Activated naive CD4-positive, alpha-beta T cell treated with anti-CD3 and anti-CD28 coated beads, Interleukin-2, amount 50 U/mL, for 72 hours (primary cell): ENCODE measurements around the gene AHSG. TPM values are rescaled to one million over a fixed set of nuclear protein-coding genes. Genes with fewer than 3 reads are reported as not detected.

Experiments used
- ATAC-seq, 2 donors: fragments of 150-1000 bp; cut with Tn5 transposase; 2 replicates each; pipeline ENCODE4 v1.10.0; 2021; ENCODE audit warnings: mild to moderate bottlenecking in 2 of 2, moderate library complexity in 2 of 2
- DNase-seq, 2 donors: peaks; one replicate each; pipeline ENCODE4 v3.0.0; 2021 to 2022; ENCODE audit warnings: low spot score in 2 of 2
- H3K27ac Mint-ChIP-seq, 2 donors: one replicate each; pipeline ENCODE4 v1.8.0; 2022; ENCODE audit warnings: mild to moderate bottlenecking in 2 of 2, mixed read lengths in 2 of 2
- H3K36me3 Mint-ChIP-seq, 2 donors: one replicate each; pipeline ENCODE4 v1.8.0; 2022; ENCODE audit warnings: mixed read lengths in 2 of 2
- H3K9me3 Mint-ChIP-seq, 2 donors: one replicate each; pipeline ENCODE4 v1.8.0; 2022; ENCODE audit warnings: mixed read lengths in 2 of 2
- total RNA-seq, 2 donors: library from RNA; stranded (reverse); gene quantifications; one replicate each; pipeline ENCODE4 v1.2.3, GENCODE V29; 2022

The AHSG gene
- total RNA-seq, 2 donors from 2014 or later: 0.25 TPM; not detected in 1

DNA sequence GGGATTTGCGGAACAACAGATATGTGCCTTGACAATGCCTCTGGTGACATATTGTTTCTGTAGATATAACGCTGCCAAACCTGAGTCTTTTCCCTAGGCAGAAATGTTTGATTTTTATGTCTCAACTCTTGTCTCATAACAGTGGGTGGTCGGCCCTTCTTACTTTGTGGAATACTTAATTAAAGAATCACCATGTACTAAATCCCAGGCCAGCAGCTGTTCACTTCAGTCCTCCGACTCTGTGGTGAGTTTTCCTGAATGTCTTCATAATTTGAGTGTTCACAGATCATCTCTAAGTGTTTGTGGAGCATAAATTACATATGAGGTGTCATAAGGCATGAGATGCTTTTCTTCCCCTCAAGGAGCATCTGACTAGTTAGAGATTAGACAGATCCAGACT lies 33.2 kb downstream of the AHSG start:
- Mint-ChIP-seq H3K9me3 (no peaks in the 10 kb centered on the region), H3K36me3 (no peaks in the 10 kb centered on the region), H3K27ac (no peak overlapping the region)
- ATAC-seq (no peak), DNase-seq (no peak)

DNA sequence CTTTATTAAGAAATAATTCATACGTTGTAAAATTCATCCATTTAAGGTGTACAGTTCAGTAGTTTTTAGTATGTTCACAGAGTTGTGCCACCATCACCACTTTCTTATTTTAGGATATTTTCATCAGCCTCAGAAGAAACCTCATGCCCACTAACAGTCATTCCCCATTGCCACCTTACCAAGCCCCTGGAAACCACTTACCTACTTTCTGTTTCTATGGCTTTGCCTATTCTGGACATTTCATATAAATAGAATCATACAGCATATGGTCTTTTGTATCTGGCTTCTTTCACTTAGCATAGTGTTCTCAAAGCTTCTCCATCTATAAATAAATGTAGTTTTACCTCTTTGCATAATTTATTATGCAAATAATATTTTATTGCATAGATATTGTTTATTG lies 34.0 kb downstream of the AHSG start:
- no peaks in the 10 kb centered on the region for H3K36me3 Mint-ChIP-seq
- no peak overlapping the region for H3K27ac Mint-ChIP-seq
- no peaks in the 10 kb centered on the region for H3K9me3 Mint-ChIP-seq
- ATAC-seq (no peak), DNase-seq (no peak)

DNA sequence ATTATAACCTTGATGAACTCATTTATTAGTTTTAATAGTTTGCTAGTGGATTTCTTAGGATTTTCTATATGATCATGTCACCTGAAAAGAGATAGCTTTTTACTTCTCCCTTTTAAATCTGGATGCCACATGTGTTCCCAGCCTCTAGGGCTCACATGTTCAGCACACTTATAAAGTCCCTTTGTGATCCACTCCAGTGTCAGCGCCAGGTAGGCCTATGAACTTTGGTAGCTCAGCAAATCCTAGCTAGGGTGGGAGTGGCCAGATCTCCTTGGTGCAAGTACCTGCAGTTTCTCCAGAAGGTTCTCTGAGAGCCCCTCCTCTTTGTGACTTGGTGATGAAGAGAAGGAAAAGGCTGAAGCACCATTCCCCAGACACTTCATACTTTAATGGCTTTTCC lies 36.0 kb downstream of the AHSG start:
- no peak for DNase-seq
- no peaks in the 10 kb centered on the region for H3K36me3 Mint-ChIP-seq
- no peaks in the 10 kb centered on the region for H3K9me3 Mint-ChIP-seq
- H3K27ac Mint-ChIP-seq: no peak overlapping the region
- ATAC-seq: no peak

DNA sequence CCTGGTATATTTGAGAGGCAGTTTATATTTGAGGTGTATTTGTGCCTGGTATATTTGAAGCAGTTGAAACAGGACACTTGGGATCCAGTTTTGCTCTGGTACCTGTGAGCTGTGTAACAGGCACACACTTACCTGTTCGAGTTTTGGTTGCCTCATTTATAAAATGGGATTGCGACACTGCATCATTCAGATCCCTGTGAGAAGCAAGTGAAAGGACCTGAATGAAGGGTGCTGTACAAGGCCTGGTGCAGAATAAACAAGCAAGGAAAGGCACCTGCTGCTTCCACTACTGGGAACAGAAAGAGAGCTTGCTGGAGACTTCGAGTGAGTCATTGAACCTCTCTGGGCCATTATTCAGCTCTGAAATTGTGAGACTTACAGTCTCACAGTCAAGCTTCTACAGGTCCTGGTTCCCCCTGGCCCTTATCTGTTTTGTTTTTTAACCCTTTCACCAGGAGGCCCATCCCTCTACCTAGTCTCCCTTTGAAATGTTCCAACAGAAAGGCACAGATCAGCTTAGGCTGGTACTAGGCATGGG lies 38.9 kb downstream of the AHSG start:
- DNase-seq (no peak), ATAC-seq (no peak)
- no peaks in the 10 kb centered on the region for H3K36me3 Mint-ChIP-seq
- H3K9me3 Mint-ChIP-seq: no peaks in the 10 kb centered on the region
- H3K27ac Mint-ChIP-seq: no peak overlapping the region

DNA sequence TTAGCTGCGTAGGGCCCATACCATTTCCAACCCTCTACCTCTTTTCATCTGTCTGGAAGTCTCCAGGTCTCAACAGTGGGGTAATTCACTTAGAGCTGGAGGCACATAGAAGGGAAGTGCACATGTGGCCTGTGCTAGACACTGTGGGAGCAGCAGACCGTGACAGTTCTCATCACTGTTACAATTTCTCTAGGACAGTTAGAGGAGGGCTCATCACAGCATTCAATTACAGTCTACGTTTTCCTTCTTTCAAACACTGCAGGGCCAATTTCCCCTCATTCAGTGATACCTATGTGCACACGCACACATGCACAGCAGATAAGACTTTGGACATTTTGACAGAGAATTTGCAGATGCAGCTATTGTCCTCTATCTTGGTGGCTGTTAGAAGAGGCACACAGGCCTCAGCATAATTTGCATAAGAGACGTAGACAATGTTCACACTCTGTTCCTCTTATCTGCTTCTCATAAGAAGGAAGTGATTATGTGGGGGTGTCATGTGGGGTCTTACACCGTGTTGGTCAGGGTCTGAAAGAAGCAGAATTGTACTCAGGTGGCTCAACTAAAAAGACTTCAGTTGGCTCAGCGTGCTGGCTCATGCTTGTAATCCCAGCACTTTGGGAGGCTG lies 40.3 kb downstream of the AHSG start:
- Mint-ChIP-seq H3K9me3 (no peaks in the 10 kb centered on the region), H3K27ac (no peak overlapping the region), H3K36me3 (no peaks in the 10 kb centered on the region)
- DNase-seq (no peak), ATAC-seq (no peak)

DNA sequence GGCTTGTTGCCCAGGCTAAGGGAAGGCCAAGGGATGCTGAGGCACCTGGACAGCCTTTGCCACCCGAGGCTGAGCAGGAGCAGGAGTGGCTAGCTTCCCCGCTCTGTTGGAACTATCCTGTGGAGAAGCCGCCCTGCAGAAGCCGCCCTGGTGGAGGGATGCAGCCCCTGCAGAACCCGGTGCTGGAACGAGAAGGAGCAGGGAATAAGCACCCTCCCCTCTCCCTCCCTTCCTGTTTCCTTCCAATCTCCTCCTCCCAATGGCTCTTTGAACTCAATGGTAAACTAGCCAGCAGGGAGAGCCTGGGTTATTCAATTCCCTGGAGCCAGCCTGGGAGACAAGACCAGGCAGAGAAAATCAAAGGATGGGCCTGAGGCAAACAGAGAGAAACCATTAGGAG lies 41.1 kb downstream of the AHSG start:
- ATAC-seq (no peak), DNase-seq (no peak)
- Mint-ChIP-seq H3K36me3 (no peaks in the 10 kb centered on the region), H3K27ac (no peak overlapping the region), H3K9me3 (no peaks in the 10 kb centered on the region)

DNA sequence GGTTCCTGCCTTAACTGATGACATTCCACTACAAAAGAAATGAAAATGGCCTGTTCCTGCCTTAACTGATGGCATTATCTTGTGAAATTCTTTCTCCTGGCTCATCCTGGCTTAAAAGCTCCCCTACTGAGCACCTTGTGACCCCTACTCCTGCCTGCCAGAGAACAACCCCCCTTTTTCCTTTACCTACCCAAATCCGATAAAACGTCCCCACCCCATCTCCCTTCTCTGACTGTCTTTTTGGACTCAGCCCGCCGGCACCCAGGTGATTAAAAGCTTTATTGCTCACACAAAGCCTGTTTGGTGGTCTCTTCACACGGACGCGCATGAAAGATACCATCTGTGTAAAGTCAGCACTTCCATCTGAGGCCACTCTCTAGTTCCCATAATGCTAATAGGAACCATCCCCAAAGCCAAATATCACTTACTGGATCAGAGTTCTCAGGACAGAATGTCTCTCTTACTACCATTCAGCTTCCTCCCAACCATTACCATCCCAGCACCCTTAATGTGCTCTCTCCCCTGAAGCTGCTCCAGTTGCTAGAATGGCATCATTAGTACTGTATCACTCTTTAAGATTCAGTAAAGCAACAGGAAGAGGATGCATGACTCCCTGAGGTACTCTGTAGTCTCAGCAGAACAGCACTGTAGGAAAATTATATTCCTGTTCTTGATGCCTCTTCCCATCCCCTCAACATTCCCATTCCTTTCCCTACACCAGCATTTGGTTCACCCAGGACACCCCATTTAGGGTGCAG lies 50.7 kb downstream of the AHSG start:
- no peak for DNase-seq
- Mint-ChIP-seq H3K27ac (peak overlapping the region in 1 of 2 donors; percentile 19), H3K36me3 (no peaks in the 10 kb centered on the region), H3K9me3 (no peaks in the 10 kb centered on the region)
- ATAC-seq: no peak

DNA sequence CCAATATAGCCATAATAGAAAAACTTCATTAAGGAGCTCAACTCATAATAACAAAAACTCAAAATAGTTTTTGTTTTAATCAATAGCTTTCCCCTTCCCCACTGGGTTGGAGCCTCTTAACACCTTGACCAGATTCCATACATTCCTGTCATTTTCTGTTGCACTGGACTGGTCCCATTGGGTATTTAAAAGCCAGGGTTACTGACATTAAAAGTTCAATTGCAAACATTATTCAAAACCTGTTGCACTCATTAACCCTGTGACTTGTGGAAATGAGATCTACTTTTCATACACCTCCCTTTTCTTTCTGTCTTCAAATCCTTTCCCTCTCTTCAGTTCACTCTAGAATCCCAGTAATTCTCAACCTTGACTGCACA lies 51.2 kb downstream of the AHSG start:
- Mint-ChIP-seq H3K36me3 (no peaks in the 10 kb centered on the region), H3K9me3 (no peaks in the 10 kb centered on the region)

DNA sequence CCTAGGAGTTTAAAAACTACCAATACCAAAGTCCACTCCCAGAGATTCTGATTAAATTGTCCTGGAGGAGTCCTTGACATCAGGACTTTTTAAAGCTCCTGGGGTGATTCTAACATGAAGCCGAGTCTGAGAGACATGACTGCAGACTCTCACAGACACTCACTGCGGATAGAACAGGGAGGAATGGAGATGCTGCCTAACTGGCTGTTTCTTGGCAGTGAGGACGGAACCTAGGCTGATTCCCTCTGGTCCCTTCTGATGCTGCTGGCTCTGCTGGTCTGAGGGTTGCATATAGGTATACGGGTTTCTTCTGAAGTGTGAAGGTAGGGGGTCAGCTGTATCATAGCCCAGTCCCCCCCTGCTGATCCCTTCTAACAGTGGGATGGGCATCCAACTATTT lies 51.6 kb downstream of the AHSG start:
- ATAC-seq (no peak), DNase-seq (no peak)
- H3K9me3 Mint-ChIP-seq: no peaks in the 10 kb centered on the region
- no peak overlapping the region for H3K27ac Mint-ChIP-seq
- no peaks in the 10 kb centered on the region for H3K36me3 Mint-ChIP-seq

More for the DNA sequence above, 51.2 kb downstream of the AHSG start:
- H3K27ac Mint-ChIP-seq: no peak overlapping the region
- ATAC-seq (no peak), DNase-seq (no peak)

DNA sequence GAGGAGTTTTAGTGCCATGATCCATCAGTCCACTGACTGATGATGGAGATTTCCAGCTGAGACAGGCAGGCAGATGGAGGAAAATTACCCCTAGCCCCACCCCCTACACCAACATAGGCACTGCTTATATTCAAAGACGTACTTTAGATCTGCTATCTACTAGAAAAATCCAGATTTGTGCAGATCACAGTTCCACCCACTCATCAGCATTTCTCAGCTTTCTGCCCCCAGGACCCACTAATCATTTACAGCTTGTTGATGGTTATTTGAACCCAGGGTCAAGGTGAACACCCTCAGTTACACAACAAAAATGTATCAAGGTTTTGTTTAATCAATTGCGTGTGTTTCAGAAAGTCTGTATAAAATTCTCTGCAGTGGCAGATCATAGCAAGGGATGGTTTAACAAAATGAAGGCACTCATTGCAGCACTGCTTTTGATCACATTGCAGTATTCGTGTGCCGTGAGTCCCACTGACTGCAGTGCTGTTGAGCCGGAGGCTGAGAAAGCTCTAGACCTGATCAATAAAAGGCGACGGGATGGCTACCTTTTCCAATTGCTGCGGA lies 52.8 kb downstream of the AHSG start, which contains the start of gene HRG:
HRG (plus strand) TSS at position 390 of the 564 bp plus-strand sequence; CDS start at position 408, 18 bp downstream.
- H3K36me3 Mint-ChIP-seq: no peaks in the 10 kb centered on the region
- H3K9me3 Mint-ChIP-seq: no peaks in the 10 kb centered on the region
- ATAC-seq (no peak), DNase-seq (no peak)
- H3K27ac Mint-ChIP-seq: no peak within 1 kb of the TSS

DNA sequence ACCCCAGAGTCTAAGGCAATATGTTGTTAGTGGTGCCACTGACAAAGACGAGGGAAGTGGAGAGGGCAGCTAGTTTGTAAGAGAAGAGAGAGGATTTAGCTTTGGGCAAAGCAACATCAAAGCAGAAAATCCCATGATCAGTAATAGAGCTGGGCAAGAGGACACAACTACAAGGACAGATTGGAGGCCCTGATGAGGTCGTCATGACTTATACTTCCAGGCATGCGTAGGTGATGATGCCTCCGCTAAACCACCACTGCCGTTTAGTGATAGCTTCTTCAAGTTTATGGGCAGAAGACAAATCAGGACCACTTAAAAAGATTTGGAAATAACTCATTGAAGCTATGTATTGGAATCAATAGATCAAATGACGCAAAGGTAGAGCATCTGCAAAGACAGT lies 55.6 kb downstream of the AHSG start:
- no peaks in the 10 kb centered on the region for H3K36me3 Mint-ChIP-seq
- no peak overlapping the region for H3K27ac Mint-ChIP-seq
- ATAC-seq: no peak
- no peaks in the 10 kb centered on the region for H3K9me3 Mint-ChIP-seq
- no peak for DNase-seq

DNA sequence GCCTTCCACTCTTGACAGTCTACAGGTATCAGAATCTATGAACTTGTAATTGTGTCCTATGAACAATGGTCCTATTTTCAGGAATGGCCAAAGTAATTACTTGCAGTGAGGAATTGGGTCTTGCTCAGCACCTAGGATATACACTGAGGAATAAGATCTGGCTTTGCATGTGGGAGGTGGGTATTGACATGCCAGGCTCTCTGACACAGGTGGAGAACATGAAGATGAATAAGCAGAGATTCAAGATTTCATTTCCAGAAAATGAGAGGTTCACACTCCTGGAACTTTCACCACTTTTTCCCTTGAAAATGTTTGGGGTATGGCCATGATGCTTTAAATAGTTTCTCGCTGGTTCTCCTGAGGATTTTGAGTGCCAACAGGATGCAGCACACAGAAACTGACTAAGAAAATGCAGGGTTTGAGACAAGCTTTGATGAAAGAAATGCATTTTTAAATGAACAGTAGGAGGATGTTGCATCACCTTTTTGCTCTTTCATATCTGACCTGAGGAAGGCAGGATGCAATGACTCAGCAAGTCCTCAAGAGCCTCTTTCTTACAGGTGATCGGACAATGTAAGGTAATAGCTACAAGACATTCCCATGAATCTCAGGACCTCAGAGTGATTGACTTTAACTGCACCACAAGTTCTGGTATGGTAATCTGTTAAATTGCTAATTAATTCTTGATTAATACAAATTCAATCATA lies 56.7 kb downstream of the AHSG start:
- Mint-ChIP-seq H3K27ac (no peak overlapping the region), H3K9me3 (no peaks in the 10 kb centered on the region), H3K36me3 (no peaks in the 10 kb centered on the region)
- DNase-seq (no peak), ATAC-seq (peak; percentile 33 to 67)

DNA sequence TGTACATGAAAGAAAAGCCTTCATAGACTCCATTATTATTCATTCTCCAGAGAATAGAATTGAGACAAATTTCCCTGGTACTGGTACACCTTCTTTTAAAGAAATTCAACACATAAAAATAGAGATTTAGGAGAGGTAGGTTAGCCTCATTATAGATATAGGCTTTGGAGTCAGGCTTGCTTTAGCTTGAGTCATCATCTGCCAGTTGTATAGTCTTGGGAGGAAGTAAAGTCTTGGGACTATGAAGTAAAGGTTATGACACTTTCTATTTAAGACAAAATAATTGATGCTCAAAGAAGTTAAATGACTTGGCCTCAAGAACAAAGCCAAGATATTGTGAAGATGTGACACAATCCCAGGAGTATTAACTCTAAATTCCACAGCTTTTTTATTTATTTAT lies 57.3 kb downstream of the AHSG start:
- Mint-ChIP-seq H3K27ac (no peak overlapping the region), H3K36me3 (no peaks in the 10 kb centered on the region), H3K9me3 (no peaks in the 10 kb centered on the region)
- ATAC-seq (peak in 1 of 2 donors; percentile 47), DNase-seq (no peak)

Other genes starting within 250 kb of the AHSG start
- 1 to 10 TPM; 3.1 to 3.9 TPM for gene CRYGS, start 68.7 kb upstream of the AHSG start, total RNA-seq
- 10 to 100 TPM; 10.0 to 14.8 TPM for gene TBCCD1, start 45.7 kb upstream of the AHSG start, total RNA-seq
- gene DNAJB11, start 42.3 kb upstream of the AHSG start, total RNA-seq: 10 to 100 TPM; 30.3 to 44.8 TPM
- gene FETUB, start 27.3 kb downstream of the AHSG start, total RNA-seq: not detected
- not detected for gene HRG, start 53.0 kb downstream of the AHSG start, total RNA-seq
- gene KNG1, start 104.3 kb downstream of the AHSG start, total RNA-seq: not detected
- gene EIF4A2, start 170.5 kb downstream of the AHSG start, total RNA-seq: 100 to 1,000 TPM; 430 to 499 TPM
- 100 to 1,000 TPM; 121 to 145 TPM for gene RFC4, start 193.4 kb downstream of the AHSG start, total RNA-seq
- not detected for gene ADIPOQ, start 229.7 kb downstream of the AHSG start, total RNA-seq